Keratinocyte (primary cell): Measurements from ENCODE around the gene RBM4. TPM values are rescaled to one million over a fixed set of nuclear protein-coding genes. Genes with fewer than 3 reads are reported as not detected.

Experiments
- DNase-seq: peaks from one replicate; pipeline ENCODE4 v3.0.0-alpha.2; 2011; ENCODE audit warnings: low read depth, missing footprints, low spot score
- FAIRE-seq: peaks from 2 replicates; lab custom pipeline; 2011; peaks lifted over from hg19 to GRCh38; lab: Jason Lieb, UNC
- H2AFZ ChIP-seq: 2 replicates; pipeline ENCODE4 v1.6.0; 2012; ENCODE audit warnings: low read length, control low read depth, inconsistent platforms; ENCODE audit not compliant: control insufficient read depth
- H3K27ac ChIP-seq: 2 replicates; pipeline ENCODE4 v1.5.1; 2011; ENCODE audit warnings: low read length; ENCODE audit not compliant: control insufficient read depth, insufficient read depth
- H3K27me3 ChIP-seq: 3 replicates; pipeline ENCODE4 v1.6.0; 2011; ENCODE audit warnings: low read length; ENCODE audit not compliant: control insufficient read depth, insufficient read depth; ENCODE audit errors: extremely low read depth
- H3K36me3 ChIP-seq, 2 experiments: 2 replicates in 1 of 2; 3 replicates in 1 of 2; pipeline ENCODE4 v1.5.1; 2011; ENCODE audit warnings: low read length in 2 of 2, mild to moderate bottlenecking in 1 of 2; ENCODE audit not compliant: control insufficient read depth in 2 of 2, insufficient read depth in 2 of 2; ENCODE audit errors: extremely low read depth in 1 of 2
- H3K4me1 ChIP-seq: 3 replicates; pipeline ENCODE4 v1.5.1; 2011; ENCODE audit warnings: low read length; ENCODE audit not compliant: control insufficient read depth, insufficient read depth; ENCODE audit errors: extremely low read depth
- H3K4me2 ChIP-seq: 3 replicates; pipeline ENCODE4 v1.6.0; 2011; ENCODE audit warnings: low read depth, low read length; ENCODE audit not compliant: control insufficient read depth, insufficient read depth; ENCODE audit errors: extremely low read depth
- H3K4me3 ChIP-seq, 3 experiments: fragments of 200-600 bp in 1 of 3; sonication (generic) in 1 of 3; 2 replicates in 2 of 3; 3 replicates in 1 of 3; pipeline ENCODE4 v1.5.1; 2011 to 2016; ENCODE audit warnings: low read length in 3 of 3, mild to moderate bottlenecking in 3 of 3, control low read depth in 2 of 3, inconsistent platforms in 1 of 3, low read depth in 1 of 3, mixed read lengths in 1 of 3, mixed run types in 1 of 3, moderate library complexity in 1 of 3; ENCODE audit not compliant: control insufficient read depth in 2 of 3, insufficient read depth in 2 of 3; ENCODE audit errors: extremely low read depth in 1 of 3
- H3K79me2 ChIP-seq: 2 replicates; pipeline ENCODE4 v1.6.0; 2012; ENCODE audit warnings: low read length; ENCODE audit not compliant: control insufficient read depth, insufficient read depth
- H3K9ac ChIP-seq: 3 replicates; pipeline ENCODE4 v1.6.0; 2011; ENCODE audit warnings: low read length; ENCODE audit not compliant: control insufficient read depth, insufficient read depth; ENCODE audit errors: extremely low read depth
- H3K9me1 ChIP-seq: 3 replicates; pipeline ENCODE4 v1.6.0; 2011; ENCODE audit warnings: low read length; ENCODE audit not compliant: control insufficient read depth, insufficient read depth; ENCODE audit errors: extremely low read depth
- H3K9me3 ChIP-seq: 2 replicates; pipeline ENCODE4 v1.5.1; 2012; ENCODE audit warnings: low read depth, low read length; ENCODE audit not compliant: control insufficient read depth
- H4K20me1 ChIP-seq: 3 replicates; pipeline ENCODE4 v1.6.0; 2011; ENCODE audit warnings: low read length; ENCODE audit not compliant: control insufficient read depth, insufficient read depth; ENCODE audit errors: extremely low read depth
- EZH2 ChIP-seq: IDR thresholded peaks from one replicate; pipeline ENCODE4 v1.6.1; 2012; ENCODE audit warnings: inconsistent platforms, mild to moderate bottlenecking, low read length, moderate library complexity
- dilution Hi-C: fragments of 300-500 bp; cut with MboI; formaldehyde crosslinking; loops from one replicate; pipeline ENCODE4 v1.7.0; 2020; ENCODE audit warnings: low sequenced_read_pairs; ENCODE audit not compliant: extremely low pct_ligation_motif_present
- polyA plus RNA-seq, 5 experiments: library from polyadenylated mRNA; depleted of rRNA in 3 of 5; stranded (reverse) in 3 of 5; stranded (forward) in 1 of 5; unstranded in 1 of 5; fragments of >200 nt; gene quantifications; 1 replicate in 1 of 5; 2 replicates in 3 of 5; 3 replicates in 1 of 5; pipeline versions ENCODE4 v1.2.1 to v1.2.3, GENCODE V29; 2011 to 2012; ENCODE audit warnings: missing spikeins in 2 of 5, low read depth in 1 of 5, low replicate concordance in 1 of 5
- TF ChIP-seq, protein P1 (sequence below), 3 experiments: IDR thresholded peaks in 1 of 3; conservative IDR thresholded peaks in 1 of 3; optimal IDR thresholded peaks in 1 of 3; 2 replicates in 2 of 3; 3 replicates in 1 of 3; pipeline versions ENCODE3 to v1.5.1; 2011; ENCODE audit warnings: low read length in 3 of 3, mild to moderate bottlenecking in 3 of 3, moderate library complexity in 2 of 3, control low read depth in 1 of 3, inconsistent platforms in 1 of 3; ENCODE audit not compliant: insufficient read depth in 2 of 3; ENCODE audit errors: extremely low read depth in 1 of 3

Gene RBM4
- polyA plus RNA-seq, 1 donor (not counting 4 experiments of a cell fraction or from before 2014, with no cell fraction given), result 190 TPM

- peaks cover 28% of the 10 kb centered on the region for H3K4me1 ChIP-seq
- H3K79me2 ChIP-seq, result no peaks in the 10 kb centered on the region
- no peaks in the 10 kb centered on the region for H4K20me1 ChIP-seq
- H3K9me3 ChIP-seq, result no peaks in the 10 kb centered on the region
- H3K36me3 ChIP-seq, result peaks cover 8% of the 10 kb centered on the region in 2 experiments
- TF ChIP-seq EZH2, result no peak
- TF ChIP-seq, protein P1, sequence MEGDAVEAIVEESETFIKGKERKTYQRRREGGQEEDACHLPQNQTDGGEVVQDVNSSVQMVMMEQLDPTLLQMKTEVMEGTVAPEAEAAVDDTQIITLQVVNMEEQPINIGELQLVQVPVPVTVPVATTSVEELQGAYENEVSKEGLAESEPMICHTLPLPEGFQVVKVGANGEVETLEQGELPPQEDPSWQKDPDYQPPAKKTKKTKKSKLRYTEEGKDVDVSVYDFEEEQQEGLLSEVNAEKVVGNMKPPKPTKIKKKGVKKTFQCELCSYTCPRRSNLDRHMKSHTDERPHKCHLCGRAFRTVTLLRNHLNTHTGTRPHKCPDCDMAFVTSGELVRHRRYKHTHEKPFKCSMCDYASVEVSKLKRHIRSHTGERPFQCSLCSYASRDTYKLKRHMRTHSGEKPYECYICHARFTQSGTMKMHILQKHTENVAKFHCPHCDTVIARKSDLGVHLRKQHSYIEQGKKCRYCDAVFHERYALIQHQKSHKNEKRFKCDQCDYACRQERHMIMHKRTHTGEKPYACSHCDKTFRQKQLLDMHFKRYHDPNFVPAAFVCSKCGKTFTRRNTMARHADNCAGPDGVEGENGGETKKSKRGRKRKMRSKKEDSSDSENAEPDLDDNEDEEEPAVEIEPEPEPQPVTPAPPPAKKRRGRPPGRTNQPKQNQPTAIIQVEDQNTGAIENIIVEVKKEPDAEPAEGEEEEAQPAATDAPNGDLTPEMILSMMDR (optimal IDR thresholded peaks at IDR 0.05 in 1 of 3, IDR thresholded peaks at IDR 0.05 in 1 of 3, conservative IDR thresholded peaks at IDR 0.05 in 1 of 3; ENCODE audit: extremely low read depth in 1 of 3, insufficient read depth in 2 of 3, low read length in 3 of 3), result no peak
- H2AFZ ChIP-seq, result no peak overlapping the region
- DNase-seq, result no peak
- no peaks in the 10 kb centered on the region for H3K9me1 ChIP-seq
- no peak overlapping the region for H3K4me3 ChIP-seq
- no peak for FAIRE-seq
- no peak overlapping the region for H3K9ac ChIP-seq
- no peak overlapping the region for H3K27ac ChIP-seq
- dilution Hi-C loops, result loop anchor here (25.0 kb wide), 1 partner anchor 103 kb away; no protein-coding TSS in a partner anchor
- H3K27me3 ChIP-seq, result no peaks in the 10 kb centered on the region
- no peak overlapping the region for H3K4me2 ChIP-seq
Observed at GRCh38 chr11:66683877-66684276, 45.4 kb downstream of the RBM4 start.

- Histone ChIP-seq H3K27me3 (no peaks in the 10 kb centered on the region), H3K4me1 (peaks cover 26% of the 10 kb centered on the region), H4K20me1 (no peaks in the 10 kb centered on the region), H2AFZ (no peak overlapping the region), H3K4me2 (peak overlapping the region; percentile 90), H3K4me3 (no peak overlapping the region), H3K9me3 (no peaks in the 10 kb centered on the region), H3K9me1 (no peaks in the 10 kb centered on the region), H3K9ac (no peak overlapping the region), H3K36me3 (peaks cover 8 to 9% of the 10 kb centered on the region in 2 experiments), H3K27ac (no peak overlapping the region), H3K79me2 (no peaks in the 10 kb centered on the region)
- DNase-seq, result no peak
- no peak for FAIRE-seq
- dilution Hi-C loops, result loop anchor here (25.0 kb wide), 1 partner anchor 103 kb away; no protein-coding TSS in a partner anchor
- no peak for TF ChIP-seq EZH2
- TF ChIP-seq, protein P1 (optimal IDR thresholded peaks at IDR 0.05 in 1 of 3, IDR thresholded peaks at IDR 0.05 in 1 of 3, conservative IDR thresholded peaks at IDR 0.05 in 1 of 3; ENCODE audit: extremely low read depth in 1 of 3, insufficient read depth in 2 of 3, low read length in 3 of 3), result no peak
Observed at GRCh38 chr11:66684635-66685034, 46.1 kb downstream of the RBM4 start.
